Fibroblast of lung (primary cell): ENCODE measurements around the gene PDGFC. TPM values are rescaled to one million over a fixed set of nuclear protein-coding genes. Genes with fewer than 3 reads are reported as not detected.

Experiments
- DNase-seq, 2 donors: peaks; one replicate each; pipeline versions ENCODE4 v3.0.0 to v3.0.0-alpha.2; 2010; ENCODE audit warnings: low read depth in 2 of 2
- H2AFZ ChIP-seq: 2 replicates; pipeline ENCODE4 v1.5.1; 2012; ENCODE audit warnings: low read length, control low read depth, inconsistent platforms
- H3K27ac ChIP-seq: 2 replicates; pipeline ENCODE4 v1.5.1; 2011; ENCODE audit warnings: low read length, control low read depth; ENCODE audit not compliant: insufficient read depth
- H3K27me3 ChIP-seq: 2 replicates; pipeline ENCODE4 v1.5.1; 2011; ENCODE audit warnings: mild to moderate bottlenecking, low read length; ENCODE audit not compliant: control insufficient read depth, insufficient read depth
- H3K36me3 ChIP-seq: 2 replicates; pipeline ENCODE4 v1.5.1; 2011; ENCODE audit warnings: low read length; ENCODE audit not compliant: control insufficient read depth, insufficient read depth
- H3K4me1 ChIP-seq: 2 replicates; pipeline ENCODE4 v1.5.1; 2011; ENCODE audit warnings: low read length; ENCODE audit not compliant: control insufficient read depth, insufficient read depth; ENCODE audit errors: extremely low read depth
- H3K4me2 ChIP-seq: 2 replicates; pipeline ENCODE4 v1.5.1; 2011; ENCODE audit warnings: low read length, control low read depth; ENCODE audit not compliant: insufficient read depth; ENCODE audit errors: extremely low read depth
- H3K4me3 ChIP-seq, 4 experiments: fragments of 200-600 bp in 1 of 4; sonication (generic) in 1 of 4; replicated peaks in 1 of 4; 2 replicates each; pipeline ENCODE4 v1.5.1; 2011 to 2016; ENCODE audit warnings: low read length in 4 of 4, low read depth in 3 of 4, mild to moderate bottlenecking in 3 of 4, control low read depth in 2 of 4, inconsistent platforms in 1 of 4, mixed read lengths in 1 of 4; ENCODE audit not compliant: insufficient read depth in 1 of 4; ENCODE audit errors: control extremely low read depth in 1 of 4
- H3K79me2 ChIP-seq: 2 replicates; pipeline ENCODE4 v1.5.1; 2012; ENCODE audit warnings: mild to moderate bottlenecking, low read length, inconsistent platforms; ENCODE audit not compliant: control insufficient read depth, insufficient read depth
- H3K9ac ChIP-seq: 2 replicates; pipeline ENCODE4 v1.5.1; 2011; ENCODE audit warnings: mild to moderate bottlenecking, low read length, control low read depth; ENCODE audit not compliant: insufficient read depth
- H3K9me3 ChIP-seq: 2 replicates; pipeline ENCODE4 v1.5.1; 2012; ENCODE audit warnings: low read depth, low read length; ENCODE audit not compliant: control insufficient read depth, insufficient read depth
- H4K20me1 ChIP-seq: 2 replicates; pipeline ENCODE4 v1.5.1; 2011; ENCODE audit warnings: low read length; ENCODE audit not compliant: control insufficient read depth, insufficient read depth; ENCODE audit errors: extremely low read depth
- CTCF ChIP-seq, 2 donors: IDR thresholded peaks in 1 of 2; conservative IDR thresholded peaks in 1 of 2; 1 replicate in 1 of 2; 2 replicates in 1 of 2; pipeline ENCODE4 v1.5.1; 2011 to 2012; ENCODE audit warnings: low read length in 2 of 2, control low read depth in 1 of 2, inconsistent platforms in 1 of 2, low read depth in 1 of 2, mild to moderate bottlenecking in 1 of 2
- EZH2 ChIP-seq: IDR thresholded peaks from 2 replicates; pipeline ENCODE4 v1.5.1; 2012; ENCODE audit warnings: low read length, control low read depth, mild to moderate bottlenecking; ENCODE audit errors: missing control alignments
- polyA plus RNA-seq, 2 donors: library from polyadenylated mRNA; depleted of rRNA in 1 of 2; stranded (reverse) in 1 of 2; unstranded in 1 of 2; fragments of >200 nt; gene quantifications; 2 replicates each; pipeline ENCODE4 v1.2.1, GENCODE V29; 2011 to 2012; ENCODE audit warnings: missing spikeins in 1 of 2
- total RNA-seq: library from RNA; depleted of rRNA; stranded (reverse); fragments of >200 nt; gene quantifications from 2 replicates; pipeline ENCODE4 v1.2.1, GENCODE V29; 2014

The PDGFC gene
- total and polyA plus RNA-seq, 2 donors (not counting 1 experiment from before 2014, with no cell fraction given), result 43.4 to 103 TPM

GRCh38 chr4:156805696-156806095, 165.9 kb downstream of the PDGFC start:
- Histone ChIP-seq H4K20me1 (no peaks in the 10 kb centered on the region), H3K4me2 (no peak overlapping the region), H3K4me3 (no peak overlapping the region), H3K4me1 (no peaks in the 10 kb centered on the region), H3K79me2 (no peaks in the 10 kb centered on the region), H3K27me3 (no peaks in the 10 kb centered on the region), H3K9me3 (no peaks in the 10 kb centered on the region), H3K27ac (no peak overlapping the region), H3K36me3 (no peaks in the 10 kb centered on the region), H3K9ac (no peak overlapping the region), H2AFZ (no peak overlapping the region)
- peak in 1 of 2 donors; percentile 65 for DNase-seq
- TF ChIP-seq EZH2 (no peak), CTCF (conservative IDR thresholded peaks at IDR 0.05 in 1 of 2, IDR thresholded peaks at IDR 0.05 in 1 of 2; ENCODE audit: low read depth in 1 of 2, low read length in 2 of 2) (no peak)

- no peak overlapping the region for H3K4me2 ChIP-seq
- H3K27me3 ChIP-seq, result no peaks in the 10 kb centered on the region
- H3K4me3 ChIP-seq, result no peak overlapping the region
- H3K36me3 ChIP-seq, result no peaks in the 10 kb centered on the region
- TF ChIP-seq CTCF (conservative IDR thresholded peaks at IDR 0.05 in 1 of 2, IDR thresholded peaks at IDR 0.05 in 1 of 2; ENCODE audit: low read depth in 1 of 2, low read length in 2 of 2), result no peak
- no peak for TF ChIP-seq EZH2
- H3K9me3 ChIP-seq, result no peaks in the 10 kb centered on the region
- H2AFZ ChIP-seq, result no peak overlapping the region
- H3K27ac ChIP-seq, result no peak overlapping the region
- H3K9ac ChIP-seq, result no peak overlapping the region
- no peaks in the 10 kb centered on the region for H3K79me2 ChIP-seq
- peak; percentile 26 to 66 for DNase-seq
- H4K20me1 ChIP-seq, result no peaks in the 10 kb centered on the region
- H3K4me1 ChIP-seq, result peaks cover 3% of the 10 kb centered on the region
Measured at GRCh38 chr4:156803056-156803455, 168.5 kb downstream of the PDGFC start.

DNA sequence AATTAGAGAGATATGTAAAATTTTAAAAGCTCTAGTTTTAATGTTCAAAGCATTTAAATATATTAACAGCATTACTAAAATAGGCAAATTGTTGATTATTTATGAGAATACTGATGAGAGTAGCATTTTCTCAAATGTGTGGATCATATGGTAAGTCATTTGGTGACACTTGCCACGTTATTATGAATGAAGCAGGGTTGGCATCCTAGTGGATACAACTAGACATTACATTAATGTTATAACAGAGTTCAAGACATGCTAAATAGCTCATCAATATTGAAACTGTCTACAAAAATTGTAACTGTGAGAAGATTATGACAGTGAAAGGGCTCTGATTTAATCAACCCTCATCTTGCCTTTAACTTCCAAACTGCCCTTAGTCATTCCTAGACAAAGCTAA, 171.1 kb downstream of the PDGFC start:
- Histone ChIP-seq H3K9me3 (no peaks in the 10 kb centered on the region), H3K36me3 (no peaks in the 10 kb centered on the region), H3K27me3 (no peaks in the 10 kb centered on the region), H3K79me2 (peaks cover 2% of the 10 kb centered on the region), H3K4me2 (no peak overlapping the region), H3K4me1 (peaks cover 3% of the 10 kb centered on the region), H3K9ac (no peak overlapping the region), H4K20me1 (no peaks in the 10 kb centered on the region), H3K4me3 (no peak overlapping the region), H3K27ac (no peak overlapping the region), H2AFZ (no peak overlapping the region)
- no peak for TF ChIP-seq EZH2
- TF ChIP-seq CTCF (conservative IDR thresholded peaks at IDR 0.05 in 1 of 2, IDR thresholded peaks at IDR 0.05 in 1 of 2; ENCODE audit: low read depth in 1 of 2, low read length in 2 of 2), result peak in 1 of 2 donors; percentile 7
- DNase-seq, result no peak
